Kidney (tissue), 14 donors: ENCODE results near the gene MYO5B. TPM values are rescaled to one million over a fixed set of nuclear protein-coding genes. Genes with fewer than 3 reads are reported as not detected.

ENCODE experiments used
- DNase-seq, 5 donors: peaks; one replicate each; pipeline ENCODE4 v3.0.0-alpha.2; 2013 to 2020
- FAIRE-seq: peaks from 2 replicates; lab custom pipeline; 2012; peaks lifted over from hg19 to GRCh38; lab: Jason Lieb, UNC
- H3K27ac ChIP-seq, 2 donors: one replicate each; pipeline ENCODE4 v1.7.0; 2013; ENCODE audit warnings: low read depth in 2 of 2, low read length in 2 of 2, inconsistent platforms in 1 of 2
- H3K27me3 ChIP-seq: one replicate; pipeline ENCODE4 v1.7.1; 2013; ENCODE audit warnings: low read length, inconsistent platforms; ENCODE audit not compliant: control insufficient read depth, insufficient read depth
- H3K36me3 ChIP-seq, 3 donors: one replicate each; pipeline versions ENCODE4 v1.7.0 to v1.7.1; 2013; ENCODE audit warnings: low read length in 3 of 3, control low read depth in 1 of 3, inconsistent platforms in 1 of 3; ENCODE audit not compliant: insufficient read depth in 3 of 3, control insufficient read depth in 2 of 3
- H3K4me1 ChIP-seq, 3 donors: one replicate each; pipeline versions ENCODE4 v1.7.0 to v1.7.1; 2013; ENCODE audit warnings: low read length in 3 of 3, inconsistent platforms in 1 of 3, low read depth in 1 of 3; ENCODE audit not compliant: control insufficient read depth in 2 of 3, insufficient read depth in 2 of 3
- H3K4me3 ChIP-seq, 3 donors: one replicate each; pipeline versions ENCODE4 v1.7.0 to v1.8.1; 2013; ENCODE audit warnings: low read length in 3 of 3, control low read depth in 1 of 3, inconsistent platforms in 1 of 3
- H3K9ac ChIP-seq, 3 donors: one replicate each; pipeline versions ENCODE4 v1.7.0 to v1.7.1; 2013; ENCODE audit warnings: low read length in 3 of 3, control low read depth in 1 of 3, inconsistent platforms in 1 of 3
- H3K9me3 ChIP-seq, 3 donors: one replicate each; pipeline versions ENCODE4 v1.7.0 to v1.7.1; 2013; ENCODE audit warnings: low read length in 3 of 3, control low read depth in 1 of 3, inconsistent platforms in 1 of 3; ENCODE audit not compliant: control insufficient read depth in 2 of 3, insufficient read depth in 1 of 3
- CTCF ChIP-seq: IDR thresholded peaks from 3 replicates; pipeline ENCODE4 v1.5.1; 2012; ENCODE audit warnings: mild to moderate bottlenecking, moderate library complexity, borderline replicate concordance; ENCODE audit not compliant: insufficient read depth; ENCODE audit errors: extremely low read depth
- intact Hi-C: fragments of 100-400 bp; cut with DNase I; formaldehyde crosslinking; loops from one replicate; pipeline ENCODE4 v1.11.1; 2022
- microRNA-seq: library from miRNA; unstranded; fragments of <30 nt; microRNA quantifications from one replicate; pipeline ENCODE4 v1.2.0, GENCODE V29; 2020
- polyA plus RNA-seq: library from polyadenylated mRNA; stranded (reverse); fragments of 350-450 nt; fragmentation: Illumina TruSeq; extraction: RNeasy Lipid Tissue Mini Kit (QIAGEN cat#74804); gene quantifications from one replicate; pipeline ENCODE4 v1.2.3, GENCODE V29; 2014; ENCODE audit warnings: low read depth, low replicate concordance; ENCODE audit not compliant: insufficient read depth
- total RNA-seq: library from RNA; stranded (reverse); fragmentation: NEBNext Ultra II Directional; extraction: Animal tissue kit (Norgen Biotek cat#: 25700); gene quantifications from one replicate; pipeline ENCODE4 v1.2.1, GENCODE V29; 2021
- donor health status: control.
- donor health status: control.
- donor health status: control.
- donor health status: control.
- donor health status: control.
- donor health status: DM: yes; HTN: yes; CAD: no.
- donor health status: Normal renal cell carcinoma (clear cell type).

MYO5B gene
- total and polyA plus RNA-seq, 2 donors from 2014 or later, result 17.8 to 43.8 TPM

- Histone ChIP-seq H3K27me3 (no peaks in the 10 kb centered on the region), H3K9me3 (peaks cover 0 to 4% (median 0%) of the 10 kb centered on the region in 3 donors), H3K9ac (no peak overlapping the region), H3K4me3 (no peak overlapping the region), H3K27ac (no peak overlapping the region), H3K4me1 (no peaks in the 10 kb centered on the region), H3K36me3 (peaks cover 0 to 10% (median 5%) of the 10 kb centered on the region in 3 donors)
- TF ChIP-seq CTCF, result no peak
- FAIRE-seq, result no peak
- DNase-seq, result no peak
- intact Hi-C loops, result no loop called here
Measured at GRCh38 chr18:49778826-49779465, 416.0 kb downstream of the MYO5B start.

Small RNAs within 50 kb of the gene (microRNA-seq; reads per million reads assigned to microRNA genes)
- gene MIR4320, result not detected

Other genes starting within 250 kb of the MYO5B start
- gene CFAP53, start 71.3 kb upstream of the MYO5B start, total RNA-seq, result 1.3 TPM
- 3.9 TPM for gene CFAP53, start 71.3 kb upstream of the MYO5B start, polyA plus RNA-seq
- 79.3 TPM for gene MBD1, start 86.4 kb upstream of the MYO5B start, total RNA-seq
- gene MBD1, start 86.4 kb upstream of the MYO5B start, polyA plus RNA-seq, result 24.7 TPM
- gene CXXC1, start 92.5 kb upstream of the MYO5B start, total RNA-seq, result 88.7 TPM
- gene CXXC1, start 92.5 kb upstream of the MYO5B start, polyA plus RNA-seq, result 39.0 TPM
- 0.31 TPM for gene SKA1, start 179.9 kb upstream of the MYO5B start, total RNA-seq
- gene SKA1, start 179.9 kb upstream of the MYO5B start, polyA plus RNA-seq, result not detected